GM19463 (cell line): ENCODE results near the gene AAR2.

Source experiments
- ATAC-seq: cut with Tn5 transposase; IDR thresholded peaks from one replicate; pipeline ENCODE4 v1.9.1; 2021; ENCODE audit warnings: mild to moderate bottlenecking, moderate library complexity; ENCODE audit not compliant: unreplicated experiment

AAR2 gene

DNA sequence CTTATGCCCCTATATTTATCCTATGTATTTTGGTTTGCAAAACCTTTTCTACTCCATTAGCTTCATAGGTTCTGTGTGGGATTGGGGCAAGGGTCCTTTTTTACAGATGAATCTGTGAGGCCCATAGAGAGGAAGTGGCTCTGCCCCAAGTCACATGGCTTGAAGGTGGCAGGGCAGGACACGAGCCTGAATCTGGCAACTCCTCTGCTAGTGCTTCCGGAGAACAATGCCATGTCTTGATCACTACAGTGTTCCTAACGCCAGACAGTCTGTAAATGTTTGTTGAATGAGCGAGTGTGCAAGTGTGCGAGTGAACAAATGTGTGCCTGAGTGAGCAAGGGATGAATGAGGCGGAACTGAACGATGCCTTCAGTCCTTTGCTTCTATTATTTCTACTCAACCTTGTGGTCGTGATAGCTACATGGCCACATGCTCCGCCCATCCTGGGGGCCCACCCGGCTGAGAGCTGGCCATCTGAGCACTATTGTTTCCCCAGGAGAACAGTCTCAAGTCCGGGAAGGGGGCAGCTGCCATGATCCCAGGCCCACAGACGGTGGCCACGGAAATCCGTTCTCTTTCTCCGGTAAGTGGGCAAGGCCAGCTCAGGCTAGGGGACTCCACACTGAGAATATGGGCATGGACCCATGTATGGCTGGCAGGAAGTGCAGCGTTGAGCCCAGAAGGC lies 17.8 kb upstream of the AAR2 start:
- ATAC-seq: no peak

DNA sequence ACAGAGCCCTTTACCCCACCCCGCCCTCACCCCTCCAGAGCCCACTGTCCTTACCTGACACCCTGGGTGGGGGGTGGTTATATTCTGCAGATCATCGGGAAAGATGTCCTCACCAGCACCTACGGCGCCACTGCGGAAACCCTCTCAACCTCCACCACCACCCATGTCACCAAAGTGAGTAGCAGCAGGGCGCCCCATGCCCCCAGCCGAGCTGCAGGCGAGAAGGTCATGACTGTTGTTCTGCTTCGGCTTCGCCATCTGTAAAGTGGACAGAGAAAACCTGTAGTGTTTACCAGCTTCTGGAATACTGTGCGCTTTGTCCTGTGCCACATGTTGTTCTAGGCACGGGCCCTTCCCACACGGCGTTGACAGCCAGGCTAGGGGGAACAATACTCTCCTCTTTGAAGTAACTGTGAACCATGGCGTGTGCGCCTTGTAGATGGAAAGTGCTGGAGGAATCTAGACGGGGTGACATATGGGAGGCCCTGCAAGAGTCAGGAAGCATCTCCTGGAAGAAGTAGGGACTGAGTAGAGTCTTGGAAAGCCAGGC lies 16.5 kb upstream of the AAR2 start:
- ATAC-seq: no peak

DNA sequence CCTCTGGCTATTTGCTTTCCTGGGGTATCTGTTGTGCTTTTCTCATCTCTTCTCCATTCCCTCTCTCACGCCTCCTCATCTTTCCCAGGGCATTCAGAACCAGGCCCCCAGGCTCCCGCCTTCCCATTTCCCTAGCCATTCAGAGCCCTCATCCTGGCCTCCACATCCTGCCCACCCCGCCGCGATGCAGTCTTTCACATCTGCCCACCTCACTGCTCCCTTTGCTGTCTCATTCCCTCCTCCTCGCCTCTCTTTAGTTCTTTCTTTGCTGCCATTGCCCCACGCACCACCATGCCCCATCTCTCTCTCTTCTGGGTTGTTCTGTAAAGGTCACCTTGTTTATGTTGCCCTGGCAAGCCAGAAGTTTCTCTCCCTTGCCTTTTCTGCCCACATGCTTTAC lies 10.6 kb upstream of the AAR2 start:
- no peak for ATAC-seq

DNA sequence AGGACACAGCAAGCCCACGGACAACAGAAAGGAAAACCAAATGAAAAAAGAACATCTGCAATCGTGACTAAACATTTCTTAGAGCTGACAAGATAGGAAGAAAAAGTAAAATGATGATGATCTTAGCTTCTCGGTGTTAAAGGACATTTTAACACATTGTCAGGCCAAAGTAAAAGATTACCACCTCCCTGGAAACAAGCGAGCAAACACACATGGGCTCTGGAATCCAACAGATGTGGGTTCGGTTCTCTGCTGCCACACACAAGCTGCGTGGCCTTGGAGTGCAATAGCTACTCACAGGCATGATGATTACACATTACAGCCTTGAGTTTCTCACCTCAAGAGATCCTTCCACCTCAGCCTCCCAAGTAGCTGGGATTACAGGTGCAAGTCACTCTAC lies 7.5 kb upstream of the AAR2 start:
- ATAC-seq: no peak

DNA sequence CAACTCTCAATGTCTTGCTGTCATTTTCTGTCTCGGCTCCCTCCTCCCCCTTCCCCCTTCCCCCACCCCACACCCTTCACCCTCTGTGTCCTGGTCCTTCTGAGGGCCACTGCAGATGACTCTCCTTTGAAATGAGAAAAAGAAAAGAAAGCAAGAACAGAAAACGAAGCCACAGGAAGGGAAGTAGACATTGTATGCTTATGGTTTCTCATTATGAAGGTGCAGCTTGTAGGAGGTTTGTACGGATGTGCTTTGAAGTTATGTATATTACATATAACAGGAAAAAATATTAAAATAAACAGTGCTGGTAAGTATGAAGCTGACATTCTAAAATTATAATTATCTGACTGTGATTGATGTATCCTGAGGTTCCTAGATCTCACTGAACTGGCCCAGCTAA lies 6.3 kb upstream of the AAR2 start:
- ATAC-seq: no peak

DNA sequence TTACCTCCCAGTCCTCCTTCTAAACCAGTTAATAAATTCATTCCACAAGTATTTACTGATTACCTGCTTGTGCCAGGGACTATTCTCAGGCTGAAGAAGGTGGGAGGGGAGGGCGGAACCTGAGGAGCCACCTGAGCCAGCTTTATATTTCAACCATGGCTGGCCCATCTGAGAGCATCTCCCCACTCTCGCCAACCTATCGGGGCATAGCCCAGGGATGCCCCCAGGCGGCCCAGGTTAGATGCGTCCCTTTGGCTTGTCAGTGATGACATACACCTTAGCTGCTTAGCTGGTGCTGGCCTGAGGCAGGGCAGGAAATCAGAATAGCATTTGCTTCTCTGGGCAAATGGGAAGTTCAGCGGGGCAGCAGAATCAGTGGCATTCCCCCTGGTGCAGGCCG lies 4.9 kb upstream of the AAR2 start:
- no peak for ATAC-seq

DNA sequence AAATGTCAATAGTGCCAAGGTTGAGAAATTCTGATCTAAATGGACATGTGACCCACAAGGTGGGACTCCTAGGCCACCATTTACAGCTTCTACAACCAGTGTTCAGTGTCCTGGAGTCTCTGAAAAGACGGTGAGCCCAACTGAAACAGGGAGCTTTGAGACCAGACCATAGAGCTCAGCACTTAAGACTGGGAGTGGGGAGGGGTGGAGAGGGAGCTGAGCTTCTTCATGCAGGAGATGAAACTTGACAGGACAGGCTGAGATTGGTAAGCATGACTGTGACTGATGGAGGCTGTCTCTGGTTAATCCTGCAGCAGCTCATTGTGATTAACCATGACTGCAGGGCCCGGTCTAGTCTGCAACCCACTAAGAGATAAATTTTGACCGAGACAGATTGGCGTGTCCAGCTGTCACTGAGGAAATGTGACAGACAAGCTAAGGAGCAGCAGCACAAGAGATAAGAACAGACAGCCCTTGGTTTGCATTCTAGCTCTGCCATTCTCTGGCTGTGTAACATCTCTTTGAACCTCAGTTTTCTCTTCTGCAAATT lies 1.4 kb upstream of the AAR2 start:
- ATAC-seq: no peak

DNA sequence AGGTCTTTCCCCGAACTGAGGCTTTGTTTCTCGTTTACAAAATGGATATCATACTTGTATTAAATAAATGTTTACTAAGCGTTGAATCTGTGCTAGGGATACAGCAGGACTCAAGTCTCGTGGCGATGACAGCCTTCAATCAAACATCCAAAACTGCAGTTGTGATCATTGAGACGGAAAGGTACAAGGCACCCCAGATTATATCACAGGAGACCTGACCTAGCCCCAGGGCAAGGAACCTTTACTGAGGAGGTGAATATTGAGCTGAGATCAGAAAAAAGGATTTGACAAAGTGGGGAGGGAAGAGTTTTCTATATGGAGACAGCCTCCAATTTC lies 476 bp downstream of the AAR2 start:
- ATAC-seq: no peak

DNA sequence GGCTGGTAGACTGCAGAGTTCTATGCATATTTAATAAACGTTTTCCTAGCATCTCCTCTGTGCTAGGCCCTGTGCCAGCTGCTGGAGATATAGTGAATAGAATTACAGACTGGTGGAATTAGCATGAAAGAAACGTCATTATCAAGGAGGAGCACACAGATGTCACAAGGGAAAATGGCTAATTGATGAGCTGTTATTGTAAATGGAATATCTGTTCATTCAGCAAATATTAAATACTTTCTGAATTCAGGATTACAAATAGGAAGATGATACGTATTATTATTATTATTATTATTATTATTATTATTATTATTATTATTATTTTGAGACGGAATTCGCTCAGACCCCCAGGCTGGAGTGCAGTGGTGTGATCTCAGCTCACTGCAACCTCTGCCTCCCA lies 1.2 kb downstream of the AAR2 start:
- ATAC-seq: no peak

DNA sequence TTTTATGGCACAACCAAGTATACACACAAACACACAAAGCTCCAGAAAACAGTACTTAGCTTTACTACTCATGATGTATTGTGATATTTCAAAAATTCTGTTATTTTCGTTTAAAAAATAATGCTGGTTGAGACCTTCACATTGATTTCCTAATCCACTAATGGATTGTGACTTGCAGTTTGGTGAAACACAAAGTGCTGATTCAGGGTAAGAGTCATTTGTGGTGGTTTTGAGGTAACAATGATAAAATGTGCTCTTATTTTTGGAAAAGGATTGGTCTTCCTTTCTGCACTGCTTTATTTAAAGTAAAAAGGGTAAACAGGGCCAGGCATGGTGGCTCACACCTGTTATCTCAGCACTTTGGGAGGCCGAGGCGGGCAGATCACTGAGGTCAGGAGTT lies 1.9 kb downstream of the AAR2 start:
- ATAC-seq: no peak

DNA sequence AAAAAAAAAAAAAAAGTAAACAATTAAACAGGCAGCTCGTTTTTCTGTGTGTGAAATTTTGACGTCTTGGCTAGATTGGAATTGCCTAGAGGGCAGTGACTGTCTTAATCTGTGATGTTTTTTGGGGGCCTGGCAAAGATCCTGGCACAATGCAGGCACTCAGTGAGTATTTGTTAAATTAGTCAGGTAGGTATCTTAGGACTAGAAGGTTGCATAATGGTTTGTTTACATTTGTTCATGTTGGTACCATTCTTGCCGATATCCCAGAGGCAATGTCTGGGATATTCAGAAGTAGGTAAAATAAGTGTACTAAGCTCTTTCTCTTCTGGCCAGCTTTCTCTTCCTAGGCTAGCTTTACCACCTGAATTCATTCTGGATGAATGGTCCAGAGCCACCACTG lies 2.5 kb downstream of the AAR2 start:
- no peak for ATAC-seq

DNA sequence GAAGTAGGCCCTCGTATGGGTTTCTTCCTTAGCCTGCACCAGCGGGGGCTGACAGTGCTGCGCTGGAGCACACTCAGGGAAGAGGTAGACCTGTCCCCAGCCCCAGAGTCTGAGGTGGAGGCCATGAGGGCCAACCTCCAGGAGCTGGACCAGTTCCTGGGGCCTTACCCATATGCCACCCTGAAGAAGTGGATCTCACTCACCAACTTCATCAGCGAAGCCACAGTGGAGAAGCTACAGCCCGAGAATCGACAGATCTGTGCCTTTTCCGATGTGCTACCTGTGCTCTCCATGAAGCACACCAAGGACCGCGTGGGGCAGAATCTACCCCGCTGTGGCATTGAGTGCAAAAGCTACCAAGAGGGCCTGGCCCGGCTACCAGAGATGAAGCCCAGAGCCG lies 3.8 kb downstream of the AAR2 start:
- no peak for ATAC-seq

DNA sequence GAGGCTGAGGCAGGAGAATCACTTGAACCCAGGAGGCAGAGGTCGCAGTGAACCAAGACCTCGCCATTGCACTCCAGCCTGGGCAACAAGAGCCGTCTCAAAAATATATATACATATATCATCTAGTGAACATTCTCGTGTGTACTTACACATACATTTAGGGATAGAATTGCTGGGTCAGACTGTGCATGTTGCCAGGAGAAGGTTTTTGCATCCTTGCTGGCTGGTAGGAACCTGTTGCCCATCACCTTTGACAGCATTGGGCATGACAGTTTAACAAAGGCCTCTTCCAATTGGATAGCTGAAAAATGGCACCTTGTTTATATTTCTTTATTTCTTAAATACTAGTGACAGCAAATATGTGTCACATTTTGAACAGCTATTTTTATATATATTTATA lies 5.4 kb downstream of the AAR2 start:
- ATAC-seq: no peak

DNA sequence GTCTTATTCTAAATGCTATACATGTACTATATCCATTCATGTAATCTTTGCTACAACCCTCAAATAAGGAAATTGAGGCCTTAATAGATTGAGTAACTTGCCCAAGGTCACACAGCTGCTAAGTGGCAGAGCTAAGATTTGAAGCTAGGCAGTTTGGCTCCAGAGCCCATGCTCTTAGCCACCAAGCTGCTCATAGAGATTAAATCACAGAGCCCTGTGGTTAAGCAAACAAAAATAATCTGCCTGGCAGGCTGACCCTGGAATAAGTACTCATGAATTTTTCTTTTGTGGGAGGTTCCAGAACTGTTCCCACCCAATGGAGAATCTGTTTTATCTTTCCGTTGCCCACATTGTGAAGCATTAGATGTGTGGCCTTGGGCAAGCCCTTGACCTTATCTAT lies 7.4 kb downstream of the AAR2 start:
- ATAC-seq: no peak

DNA sequence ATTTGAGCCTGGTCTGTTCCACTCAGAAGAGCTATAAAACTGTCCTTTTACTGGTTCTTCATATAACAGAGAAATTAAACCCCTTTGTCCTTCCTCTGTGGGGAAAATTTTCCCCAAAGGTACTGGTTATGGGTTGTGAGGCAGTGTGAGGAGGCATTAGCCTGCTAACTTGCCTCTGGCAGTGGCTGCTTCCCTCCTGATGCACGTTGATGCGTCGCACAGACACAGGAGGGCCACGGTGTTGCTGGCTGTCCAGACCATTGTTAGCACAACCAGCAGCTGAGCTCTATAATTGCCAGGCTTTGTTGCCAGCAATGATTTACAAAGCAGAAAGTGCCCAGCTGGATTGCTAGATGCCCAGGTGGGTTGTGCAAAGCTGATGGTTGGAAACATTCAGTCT lies 10.1 kb downstream of the AAR2 start:
- no peak for ATAC-seq

DNA sequence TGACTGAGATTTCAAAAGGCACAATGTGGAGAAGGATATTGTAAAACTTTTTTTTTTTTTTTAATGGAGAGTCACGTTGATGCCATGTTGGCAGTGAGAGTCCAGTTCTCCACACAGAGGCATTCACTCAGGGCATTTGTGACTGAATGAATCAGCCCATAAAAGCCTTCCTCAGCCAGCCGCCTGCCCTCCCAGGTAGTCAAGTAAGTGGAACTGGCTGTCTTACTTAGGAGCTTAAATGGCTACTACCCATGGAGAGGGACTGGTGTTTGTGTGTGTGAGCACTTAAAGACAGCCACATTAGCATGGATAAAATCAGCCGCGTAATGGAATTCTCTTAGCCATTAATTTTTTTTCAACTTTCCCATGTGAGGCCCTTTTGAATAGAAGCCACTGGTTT lies 12.6 kb downstream of the AAR2 start:
- ATAC-seq: no peak

DNA sequence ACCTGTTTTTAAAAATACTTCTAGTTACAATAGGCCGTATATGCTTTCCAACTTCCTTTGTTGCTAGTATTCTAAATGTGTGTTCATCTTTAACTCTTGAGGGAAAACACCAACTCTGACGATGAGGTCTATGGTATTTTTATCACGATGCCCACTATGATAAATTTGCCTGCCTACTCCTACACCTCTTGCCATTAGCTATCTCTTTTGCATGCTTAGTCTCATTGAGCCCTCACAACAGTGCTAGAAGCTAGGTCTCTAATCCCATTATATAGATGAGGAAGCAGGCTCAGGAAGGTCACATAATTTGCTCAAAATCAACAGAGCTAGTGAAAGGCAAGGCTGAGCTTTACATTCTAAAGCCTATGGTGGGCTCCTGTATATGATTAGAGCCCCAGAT lies 13.2 kb downstream of the AAR2 start:
- no peak for ATAC-seq

DNA sequence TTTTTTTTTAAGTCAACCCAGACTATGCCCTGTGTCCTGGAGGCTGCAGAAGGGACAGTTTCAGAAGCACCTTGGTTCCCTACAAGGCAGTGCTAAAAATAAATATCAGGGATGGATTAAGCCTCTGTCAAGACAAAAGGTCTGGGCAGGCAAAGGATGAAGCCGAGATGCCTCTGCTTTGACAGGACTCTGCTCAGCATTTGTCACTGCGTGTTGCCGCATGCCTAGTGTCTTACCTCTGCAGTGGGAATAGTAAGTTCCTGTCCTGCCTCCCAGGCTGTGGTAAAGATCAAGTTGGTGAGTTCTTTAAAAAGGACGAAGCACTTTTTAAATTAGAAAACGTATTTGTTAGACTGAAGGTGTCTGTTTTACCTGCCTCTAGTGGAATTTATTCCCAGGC lies 15.1 kb downstream of the AAR2 start:
- no peak for ATAC-seq

DNA sequence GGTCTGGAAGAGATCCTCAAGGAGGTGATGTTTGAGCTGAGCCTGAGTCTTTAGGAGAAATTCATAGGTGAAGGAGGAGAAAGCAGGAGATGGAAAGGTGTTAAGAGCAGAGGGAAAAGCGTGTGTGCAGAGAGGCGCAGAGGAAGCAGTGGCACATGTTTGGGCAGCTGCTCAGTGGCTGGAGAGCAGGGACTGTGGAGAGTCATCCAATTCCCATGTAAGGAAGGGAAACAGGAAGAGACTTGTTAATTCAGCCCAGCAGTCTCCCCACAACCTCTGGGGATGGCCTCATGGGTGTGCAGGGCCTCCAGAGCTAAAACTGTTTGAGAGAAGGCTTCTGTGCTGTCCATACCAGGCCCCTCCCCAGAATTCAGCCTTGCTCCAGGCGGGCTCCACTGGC lies 16.2 kb downstream of the AAR2 start:
- no peak for ATAC-seq

DNA sequence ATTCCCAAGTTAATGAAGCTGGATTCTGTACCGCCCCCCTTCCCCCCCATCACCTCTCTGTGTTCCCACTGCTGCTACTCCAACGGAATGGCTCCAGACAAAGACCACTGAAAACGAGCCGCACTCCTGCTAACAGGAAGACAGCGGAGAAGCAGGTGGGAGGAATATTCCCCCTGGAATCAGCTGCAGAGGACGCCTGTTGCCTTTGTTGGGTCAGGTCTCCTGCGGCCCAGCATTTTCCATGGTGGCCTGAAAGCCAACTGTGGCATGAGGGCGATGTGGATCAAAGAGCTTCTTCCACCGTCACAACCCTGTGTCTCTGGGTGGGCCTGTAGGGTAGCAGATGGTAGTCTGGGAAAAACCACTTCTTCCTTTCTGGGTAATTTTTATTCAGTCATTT lies 16.8 kb downstream of the AAR2 start:
- no peak for ATAC-seq

DNA sequence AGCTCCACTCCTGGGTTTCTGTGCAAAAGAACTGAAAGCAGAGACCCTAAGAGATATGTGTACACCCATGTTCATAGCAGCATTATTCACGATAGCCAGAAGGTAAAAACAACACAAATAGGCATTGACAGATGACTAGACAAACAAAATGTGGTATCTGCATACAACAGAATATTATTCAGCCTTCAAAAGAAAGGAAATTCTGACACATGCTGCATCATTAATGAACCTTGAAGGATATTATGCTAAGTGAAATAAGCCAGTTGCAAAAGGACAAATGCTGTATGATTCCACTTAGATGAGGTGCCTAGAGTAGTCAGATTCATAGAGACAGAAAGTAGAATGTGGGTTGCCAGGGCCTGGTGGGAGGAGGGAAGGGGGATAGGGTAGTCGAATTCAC lies 17.8 kb downstream of the AAR2 start:
- no peak for ATAC-seq

DNA sequence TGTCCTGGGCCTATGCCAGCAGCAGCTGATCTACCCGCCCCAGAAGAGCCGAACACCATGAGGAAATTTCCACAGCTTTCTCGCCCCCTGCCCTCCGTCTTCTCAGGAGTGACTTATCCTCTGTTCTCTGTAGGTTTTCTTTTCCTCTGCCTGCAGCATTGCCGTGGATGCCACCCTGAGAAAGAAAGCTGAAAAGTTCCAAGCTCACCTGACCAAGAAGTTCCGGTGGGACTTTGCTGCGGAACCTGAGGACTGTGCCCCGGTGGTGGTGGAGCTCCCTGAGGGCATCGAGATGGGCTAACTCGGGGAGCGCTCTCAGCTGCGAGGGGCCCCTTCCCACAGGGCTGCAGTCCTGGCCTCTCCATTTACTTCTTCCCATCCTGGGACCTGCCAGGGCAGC lies 19.2 kb downstream of the AAR2 start:
- no peak for ATAC-seq
